Measurements from ENCODE around the gene NEDD4L.

The NEDD4L gene

DNA sequence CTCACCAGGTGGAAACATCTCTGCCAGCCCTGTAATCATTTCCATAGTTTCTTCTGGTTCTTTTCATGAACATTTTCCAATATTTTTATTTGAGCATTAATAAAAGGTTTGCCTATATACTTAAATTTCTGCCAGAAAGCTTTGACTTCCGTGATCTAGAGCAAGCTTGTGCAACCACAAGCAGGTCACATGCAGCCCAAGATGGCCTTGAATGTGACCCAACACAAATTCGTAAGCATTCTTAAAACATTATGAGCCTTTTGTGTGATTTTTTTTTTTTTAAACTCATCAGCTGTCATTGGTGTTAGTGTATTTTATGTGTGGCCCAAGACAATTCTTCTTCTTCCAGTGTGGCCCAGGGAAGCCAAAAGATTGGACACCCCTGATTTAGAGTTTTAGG is 51.6 kb downstream of the NEDD4L start:
- DNase-seq = no peak

DNA sequence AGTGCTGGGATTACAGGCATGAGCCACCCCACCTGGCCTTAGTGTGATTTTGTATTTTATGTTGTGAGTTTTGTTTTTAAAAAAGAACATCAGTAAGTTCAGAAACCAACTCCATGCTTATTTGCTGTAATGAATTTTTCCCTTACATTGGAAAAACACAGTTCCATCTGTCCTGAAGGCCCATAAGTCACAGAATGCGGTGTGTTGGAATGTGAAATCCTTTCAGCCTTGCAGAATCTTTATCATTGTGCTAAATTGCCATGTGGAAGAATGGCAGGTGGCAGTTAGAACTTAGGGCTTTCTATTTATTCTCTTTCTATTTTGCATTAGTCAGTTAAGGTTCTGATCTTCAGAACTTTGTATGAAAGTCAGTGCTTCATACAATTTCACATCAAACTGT is 52.6 kb downstream of the NEDD4L start:
- DNase-seq = no peak

- no peak for DNase-seq
Observed at GRCh38 chr18:58097121-58097906, 53.3 kb downstream of the NEDD4L start.

DNA sequence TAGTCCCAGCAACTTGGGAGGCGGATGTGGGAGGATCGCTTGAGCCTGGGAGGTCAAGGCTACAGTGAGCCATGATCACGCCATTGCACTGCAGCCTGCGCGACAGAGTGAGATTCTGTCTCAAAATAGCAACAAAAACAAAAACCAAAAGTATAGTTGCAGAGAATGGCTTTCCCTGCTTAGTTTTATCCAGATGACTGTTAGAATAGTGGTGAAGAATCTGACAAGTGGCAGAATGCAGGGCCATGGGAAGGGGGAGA is 53.8 kb downstream of the NEDD4L start:
- no peak for DNase-seq

DNA sequence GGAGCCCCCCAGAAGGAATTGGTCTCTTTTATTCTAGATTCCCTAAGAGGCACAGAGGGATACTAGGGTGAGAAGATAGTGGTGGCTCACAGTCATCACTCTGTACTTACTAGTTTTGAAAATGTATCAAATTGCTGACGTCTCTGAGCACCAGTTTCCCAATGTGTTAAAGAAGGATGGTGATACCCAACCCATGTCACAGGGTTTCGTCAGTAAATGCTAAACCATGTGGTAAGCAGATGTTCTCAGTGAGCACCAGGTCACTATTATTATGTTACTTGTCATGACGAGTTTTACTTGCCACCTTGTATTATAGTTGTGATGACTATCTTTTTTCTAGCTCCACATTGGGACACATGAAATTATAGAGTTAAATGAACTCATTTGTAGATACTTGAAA is 54.7 kb downstream of the NEDD4L start:
- no peak for DNase-seq

GRCh38 chr18:58100154-58100553 is 56.1 kb downstream of the NEDD4L start:
- DNase-seq = no peak

- DNase-seq = no peak
Observed at GRCh38 chr18:58101291-58101794, 57.3 kb downstream of the NEDD4L start.

DNA sequence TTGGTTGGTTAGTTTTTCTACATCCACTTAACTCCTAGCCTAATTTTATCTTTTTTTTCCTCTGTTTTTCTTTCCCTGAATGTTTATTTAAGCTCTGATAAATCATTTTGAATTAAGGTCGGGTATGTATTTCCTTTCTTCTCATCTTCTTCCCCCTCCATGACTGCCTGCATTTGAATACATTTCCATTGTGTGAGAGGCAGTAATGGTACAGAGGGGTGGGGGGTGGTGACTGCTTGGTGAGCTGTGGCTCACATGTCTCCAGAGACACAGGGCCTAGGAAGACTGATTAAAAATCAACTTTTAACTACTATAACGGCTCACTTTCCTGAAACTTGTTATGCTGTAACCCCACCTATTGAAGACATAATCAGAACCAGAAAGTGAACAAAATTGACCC is 58.0 kb downstream of the NEDD4L start:
- no peak for DNase-seq

DNA sequence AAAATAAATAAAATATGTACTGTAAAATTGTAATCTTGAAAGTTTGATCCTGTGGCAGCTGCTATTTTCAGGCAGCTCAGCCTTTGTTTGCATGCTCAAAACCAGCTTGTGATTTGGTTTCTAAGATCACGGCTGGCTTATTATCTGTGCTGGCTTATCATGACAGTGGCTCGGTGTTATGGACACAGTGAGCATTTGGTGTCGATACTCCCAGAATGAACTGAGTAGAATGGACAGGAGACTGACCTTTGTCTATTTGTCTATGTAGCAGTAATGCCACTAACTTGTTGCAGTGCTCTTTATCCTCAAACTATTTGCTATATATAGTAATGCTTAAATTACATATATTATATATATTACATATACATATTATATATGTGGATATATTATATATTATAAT is 58.8 kb downstream of the NEDD4L start:
- no peak for DNase-seq

- DNase-seq = no peak
Observed at GRCh38 chr18:58103339-58103985, 59.4 kb downstream of the NEDD4L start.

- DNase-seq = no peak
Observed at GRCh38 chr18:58104096-58104495, 60.1 kb downstream of the NEDD4L start.

GRCh38 chr18:58105206-58105887 is 61.3 kb downstream of the NEDD4L start:
- DNase-seq = no peak

- DNase-seq = no peak
Observed at GRCh38 chr18:58105888-58106260, 61.8 kb downstream of the NEDD4L start.

DNA sequence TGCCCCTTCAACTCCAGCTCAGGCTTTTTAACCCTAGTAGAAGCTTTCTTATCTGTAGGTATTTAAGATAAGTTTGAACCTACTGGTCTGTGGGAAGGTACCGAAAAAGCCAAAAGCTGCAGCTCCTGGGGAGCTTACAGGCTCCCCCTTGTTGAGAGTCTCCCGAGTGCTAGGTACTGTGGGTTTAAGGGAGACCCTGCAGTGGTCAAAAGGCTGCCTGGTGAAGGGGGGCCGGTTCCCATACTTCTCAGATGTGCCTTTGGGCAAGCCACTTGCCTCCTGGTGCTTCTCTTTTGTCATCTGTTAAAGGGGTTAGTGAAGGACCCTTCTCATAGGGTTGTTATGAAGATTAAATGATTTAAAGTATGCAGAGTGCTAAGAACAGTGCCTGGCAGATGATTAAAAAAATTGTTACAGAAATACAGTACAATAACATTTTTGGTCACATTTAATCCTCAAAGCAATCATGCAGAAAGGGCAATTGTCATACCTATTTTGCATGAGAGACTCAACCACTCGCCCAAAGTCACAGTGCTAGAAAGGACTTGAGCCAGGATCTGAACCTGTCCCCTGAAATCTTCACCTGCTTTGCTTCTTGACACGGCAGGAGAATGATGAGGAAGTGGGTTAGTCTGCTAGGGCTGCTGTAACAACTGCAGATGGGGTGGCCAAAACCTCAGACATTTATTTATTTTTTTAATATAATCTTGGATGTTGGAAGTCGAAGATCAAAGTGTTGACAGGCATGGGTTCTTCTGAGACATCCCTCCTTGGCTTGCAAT is 62.5 kb downstream of the NEDD4L start:
- no peak for DNase-seq

GRCh38 chr18:58109256-58109655 is 65.2 kb downstream of the NEDD4L start:
- DNase-seq = no peak

DNA sequence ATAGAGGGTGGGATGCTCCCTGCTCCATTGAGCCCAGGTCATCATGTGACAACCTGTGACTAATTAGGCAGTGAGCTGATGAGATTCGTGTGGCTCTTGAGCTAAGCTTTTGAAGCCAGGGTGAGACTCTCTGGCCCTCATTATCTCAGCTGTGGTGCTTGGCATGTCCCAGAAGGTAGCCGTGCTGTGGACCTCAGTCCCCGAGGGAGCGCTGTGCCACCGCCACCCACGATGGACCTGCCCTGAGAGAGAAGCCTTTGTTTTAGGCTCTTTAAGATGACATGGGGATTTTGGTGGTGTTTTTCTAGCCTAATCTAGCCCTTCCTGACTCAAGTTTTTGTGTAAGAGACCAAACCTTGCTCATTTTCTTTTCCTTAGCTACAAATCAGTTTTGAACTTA is 66.4 kb downstream of the NEDD4L start:
- DNase-seq = no peak

- no peak for DNase-seq
Observed at GRCh38 chr18:58112174-58112573, 68.1 kb downstream of the NEDD4L start.

DNA sequence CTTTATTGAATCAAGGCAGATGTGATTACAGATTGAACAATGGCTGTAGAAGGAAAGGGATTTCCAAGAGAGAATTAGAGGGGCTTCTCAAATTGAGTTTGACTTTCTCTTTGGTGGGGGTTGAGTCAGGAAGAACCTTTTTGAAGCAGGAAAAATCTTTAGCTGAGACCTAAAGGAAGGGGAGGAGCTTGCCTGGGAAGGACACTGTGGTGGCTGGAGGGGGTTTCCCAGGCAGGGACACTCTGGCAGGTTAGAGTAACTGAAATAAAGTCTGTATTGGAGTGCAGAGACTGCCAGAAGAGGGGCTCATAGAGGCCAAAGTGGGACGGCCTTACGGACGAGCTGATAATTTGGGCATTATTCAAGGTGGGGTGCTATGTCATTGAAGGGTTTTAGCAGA is 69.3 kb downstream of the NEDD4L start:
- DNase-seq = no peak

DNA sequence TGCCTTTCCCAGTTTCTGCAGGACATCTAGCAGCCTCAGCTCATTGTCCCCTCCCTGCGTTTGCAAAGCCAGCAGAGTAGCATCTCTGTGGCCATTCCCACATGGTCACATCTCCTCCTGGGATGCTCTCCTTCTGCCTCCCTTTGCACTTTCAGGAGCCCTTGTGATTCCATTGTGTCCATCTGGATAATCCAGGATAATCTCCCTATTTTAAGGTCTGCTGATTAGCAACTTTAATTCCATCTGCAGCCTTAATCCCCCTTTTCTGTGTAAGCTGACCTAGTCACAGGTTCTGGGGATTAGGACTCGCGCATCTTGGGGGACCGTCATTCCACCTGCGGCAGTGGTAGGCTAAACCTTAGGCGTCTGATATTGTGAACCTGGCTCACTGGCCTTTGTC is 70.7 kb downstream of the NEDD4L start:
- DNase-seq = no peak

GRCh38 chr18:58116818-58117217 is 72.8 kb downstream of the NEDD4L start:
- DNase-seq = no peak

- no peak for DNase-seq
Observed at GRCh38 chr18:58117786-58118403, 73.9 kb downstream of the NEDD4L start.

DNA sequence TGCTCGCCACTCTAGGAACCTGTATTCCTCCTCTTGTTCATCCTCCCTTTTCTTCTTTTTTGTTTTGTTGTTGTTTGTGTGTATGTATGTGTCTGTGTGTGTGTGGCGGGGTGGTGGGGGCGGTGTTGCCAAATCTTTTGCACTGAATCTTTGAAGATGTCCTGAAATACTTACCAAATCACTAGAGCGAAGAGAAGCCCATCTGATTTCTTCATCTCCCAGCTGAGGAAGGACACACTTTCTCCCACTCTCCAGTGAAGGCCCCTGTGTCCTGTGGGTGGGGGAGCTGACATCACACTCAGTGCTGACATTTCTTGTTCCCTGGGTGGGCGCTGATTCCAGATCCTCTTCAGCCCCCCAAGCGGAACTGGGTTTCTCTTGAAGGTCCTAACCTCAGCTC is 74.5 kb downstream of the NEDD4L start:
- DNase-seq = no peak

GRCh38 chr18:58119819-58120218 is 75.8 kb downstream of the NEDD4L start:
- DNase-seq = no peak
